Fibroblast of pulmonary artery (primary cell): Measurements from ENCODE around the gene ATG16L1.

Experiments
- DNase-seq: peaks from one replicate; pipeline ENCODE4 v3.0.0-alpha.2; 2010; ENCODE audit warnings: low read depth
- H3K4me3 ChIP-seq: replicated peaks from 2 replicates; pipeline ENCODE4 v1.5.1; 2011; ENCODE audit warnings: low read depth, mild to moderate bottlenecking, control low read depth, low read length, moderate library complexity
- CTCF ChIP-seq: IDR thresholded peaks from 2 replicates; pipeline ENCODE4 v1.5.1; 2011; ENCODE audit warnings: mild to moderate bottlenecking, control low read depth, low read length, inconsistent platforms; ENCODE audit errors: missing control alignments

The ATG16L1 gene

GRCh38 chr2:233255151-233255550, 3.7 kb downstream of the ATG16L1 start:
- DNase-seq, result peak; percentile 9
- TF ChIP-seq CTCF, result no peak
- no peak overlapping the region for H3K4me3 ChIP-seq

GRCh38 chr2:233256048-233256447, 4.6 kb downstream of the ATG16L1 start:
- no peak for DNase-seq
- TF ChIP-seq CTCF, result no peak
- no peak overlapping the region for H3K4me3 ChIP-seq

GRCh38 chr2:233258211-233258610, 6.7 kb downstream of the ATG16L1 start:
- no peak for DNase-seq
- TF ChIP-seq CTCF, result no peak
- H3K4me3 ChIP-seq, result no peak overlapping the region

- H3K4me3 ChIP-seq, result no peak overlapping the region
- DNase-seq, result no peak
- no peak for TF ChIP-seq CTCF
These were observed 8.3 kb downstream of the ATG16L1 start for GRCh38 chr2:233259730-233260129.

- DNase-seq, result no peak
- H3K4me3 ChIP-seq, result no peak overlapping the region
These were observed 9.2 kb downstream of the ATG16L1 start for GRCh38 chr2:233260661-233261060.

GRCh38 chr2:233261819-233262555, 10.5 kb downstream of the ATG16L1 start:
- no peak for DNase-seq
- H3K4me3 ChIP-seq, result no peak overlapping the region
- no peak for TF ChIP-seq CTCF

More at GRCh38 chr2:233260661-233261060, 9.2 kb downstream of the ATG16L1 start:
- TF ChIP-seq CTCF, result no peak

- TF ChIP-seq CTCF, result no peak
- DNase-seq, result no peak
- no peak overlapping the region for H3K4me3 ChIP-seq
These were observed 11.1 kb downstream of the ATG16L1 start for GRCh38 chr2:233262562-233262961.
